Calu3 (cell line): ENCODE results near the gene AAMP. TPM values are rescaled to one million over a fixed set of nuclear protein-coding genes. Genes with fewer than 3 reads are reported as not detected.

Experiments used
- BruUV-seq: library from RNA; stranded (reverse); fragments of 400-500 nt; replicated peaks from 2 replicates; lab custom pipeline; 2021; lab: Mats Ljungman, UMichigan
- CTCF ChIA-PET: fragments of 300-600 bp; sonication (Branson Sonifier 250); formaldehyde crosslinking; loops from one replicate; lab custom pipeline; 2022; ENCODE audit warnings: antibody characterized with exemption; lab: Charles Lee
- DNase-seq: peaks from one replicate; pipeline ENCODE4 v3.0.0; 2022
- H3K27ac Mint-ChIP-seq: one replicate; pipeline ENCODE4 v1.8.0; 2022; ENCODE audit warnings: mixed read lengths; ENCODE audit not compliant: unreplicated experiment
- H3K27me3 Mint-ChIP-seq: one replicate; pipeline ENCODE4 v1.8.0; 2022; ENCODE audit warnings: mixed read lengths; ENCODE audit not compliant: unreplicated experiment
- H3K36me3 Mint-ChIP-seq: one replicate; pipeline ENCODE4 v1.8.0; 2022; ENCODE audit warnings: mild to moderate bottlenecking, moderate library complexity, mixed read lengths; ENCODE audit not compliant: insufficient read depth, unreplicated experiment
- H3K4me1 Mint-ChIP-seq: one replicate; pipeline ENCODE4 v1.8.0; 2022; ENCODE audit warnings: mild to moderate bottlenecking, low read depth, mixed read lengths; ENCODE audit not compliant: unreplicated experiment
- H3K4me3 Mint-ChIP-seq: one replicate; pipeline ENCODE4 v1.8.0; 2022; ENCODE audit warnings: mild to moderate bottlenecking, low read depth, moderate library complexity, mixed read lengths; ENCODE audit not compliant: unreplicated experiment
- H3K9me3 Mint-ChIP-seq: one replicate; pipeline ENCODE4 v1.8.0; 2022; ENCODE audit warnings: low read depth, mixed read lengths; ENCODE audit not compliant: unreplicated experiment
- CTCF ChIP-seq: fragments of 200-600 bp; IDR thresholded peaks from one replicate; pipeline ENCODE4 v1.8.0; 2022; ENCODE audit warnings: antibody characterized with exemption; ENCODE audit not compliant: unreplicated experiment
- intact Hi-C: fragments of 100-400 bp; cut with micrococcal nuclease; formaldehyde crosslinking; loops from one replicate; pipeline ENCODE4 v1.10.0; 2022; ENCODE audit not compliant: unreplicated experiment
- total RNA-seq: library from RNA; stranded (reverse); gene quantifications from 2 replicates; pipeline ENCODE4 v1.2.3, GENCODE V29; 2022

The AAMP gene
- total RNA-seq, 1 experiment from 2014 or later: 102 TPM

GRCh38 chr2:218266316-218266979 is 3.5 kb downstream of the AAMP start:
- no peak overlapping the region for H3K27ac Mint-ChIP-seq
- CTCF ChIA-PET: no interaction called here
- H3K4me1 Mint-ChIP-seq: peaks cover 9% of the 10 kb centered on the region
- intact Hi-C loops: no loop called here
- no peak overlapping the region for H3K4me3 Mint-ChIP-seq
- H3K36me3 Mint-ChIP-seq: peaks cover 68% of the 10 kb centered on the region
- DNase-seq: no peak
- no peaks in the 10 kb centered on the region for H3K27me3 Mint-ChIP-seq
- H3K9me3 Mint-ChIP-seq: no peaks in the 10 kb centered on the region
- no peak for TF ChIP-seq CTCF
- BruUV-seq: no TSS peak

- H3K4me3 Mint-ChIP-seq: no peak overlapping the region
- H3K27ac Mint-ChIP-seq: no peak overlapping the region
- intact Hi-C loops: no loop called here
- H3K4me1 Mint-ChIP-seq: peaks cover 11% of the 10 kb centered on the region
- H3K9me3 Mint-ChIP-seq: no peaks in the 10 kb centered on the region
- BruUV-seq: no TSS peak
- H3K36me3 Mint-ChIP-seq: peaks cover 60% of the 10 kb centered on the region
- CTCF ChIA-PET: interaction anchor here (0.6 kb wide), 1 partner anchor 33 kb away, joined by 4 read pairs; no protein-coding TSS in a partner anchor
- H3K27me3 Mint-ChIP-seq: no peaks in the 10 kb centered on the region
- DNase-seq: no peak
- TF ChIP-seq CTCF: no peak
Observed at GRCh38 chr2:218265626-218266025, 4.3 kb downstream of the AAMP start.

GRCh38 chr2:218264773-218265561 is 5.0 kb downstream of the AAMP start:
- Mint-ChIP-seq H3K27ac (no peak overlapping the region), H3K9me3 (no peaks in the 10 kb centered on the region), H3K27me3 (no peaks in the 10 kb centered on the region), H3K4me1 (peaks cover 18% of the 10 kb centered on the region), H3K4me3 (no peak overlapping the region), H3K36me3 (peaks cover 57% of the 10 kb centered on the region)
- intact Hi-C loops: loop anchor here (5.0 kb wide), 1 partner anchor 78 kb away; no protein-coding TSS in a partner anchor
- CTCF ChIA-PET: interaction anchor here (0.6 kb wide), 1 partner anchor 32 kb away, joined by 4 read pairs; no protein-coding TSS in a partner anchor
- no peak for DNase-seq
- TF ChIP-seq CTCF: no peak
- no TSS peak for BruUV-seq

- H3K9me3 Mint-ChIP-seq: no peaks in the 10 kb centered on the region
- CTCF ChIA-PET: no interaction called here
- intact Hi-C loops: loop anchor here (5.0 kb wide), 1 partner anchor 77 kb away; no protein-coding TSS in a partner anchor
- no peaks in the 10 kb centered on the region for H3K27me3 Mint-ChIP-seq
- no TSS peak for BruUV-seq
- no peak for TF ChIP-seq CTCF
- H3K27ac Mint-ChIP-seq: no peak overlapping the region
- H3K4me3 Mint-ChIP-seq: no peak overlapping the region
- no peak for DNase-seq
- peaks cover 50% of the 10 kb centered on the region for H3K36me3 Mint-ChIP-seq
- peaks cover 19% of the 10 kb centered on the region for H3K4me1 Mint-ChIP-seq
Observed at GRCh38 chr2:218263817-218264641, 5.9 kb downstream of the AAMP start.
